ENCODE results near the gene CYBA.

The CYBA gene

DNA sequence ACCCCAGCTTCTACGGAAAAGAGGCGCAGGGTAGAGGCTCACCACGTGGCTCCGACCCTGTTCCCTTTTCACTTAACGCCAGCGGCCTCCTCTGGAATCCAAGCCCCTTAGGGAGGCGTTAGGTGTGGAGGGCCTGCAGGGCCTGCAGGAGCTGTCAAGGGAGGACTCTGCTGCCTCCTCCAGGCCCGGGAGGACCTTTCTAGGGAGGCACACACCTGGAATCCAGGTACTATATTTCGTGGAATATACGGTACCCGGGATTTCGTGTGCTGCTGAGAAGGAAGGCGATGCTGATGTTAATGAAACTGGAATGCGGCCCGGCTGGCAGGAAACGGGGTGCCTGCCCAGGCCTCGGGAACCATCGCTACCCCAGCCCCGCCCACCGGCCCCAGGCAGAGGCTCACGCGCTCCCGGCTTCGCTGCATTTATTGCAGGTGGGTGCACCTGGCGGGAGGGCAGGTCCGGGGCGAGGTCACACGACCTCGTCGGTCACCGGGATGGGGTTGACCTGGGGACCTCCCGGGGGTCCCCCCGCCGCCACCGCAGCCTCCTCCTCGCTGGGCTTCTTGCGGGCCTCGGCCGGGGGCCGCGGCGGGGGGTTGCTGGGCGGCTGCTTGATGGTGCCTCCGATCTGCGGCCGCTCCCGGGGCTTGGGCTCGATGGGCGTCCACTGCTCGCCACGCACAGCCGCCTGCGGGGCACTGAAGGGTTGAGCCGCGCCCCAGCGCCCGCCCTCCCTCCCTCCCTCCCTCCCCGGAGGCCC, 7.8 kb downstream of the CYBA start:
- no peak for DNase-seq

DNA sequence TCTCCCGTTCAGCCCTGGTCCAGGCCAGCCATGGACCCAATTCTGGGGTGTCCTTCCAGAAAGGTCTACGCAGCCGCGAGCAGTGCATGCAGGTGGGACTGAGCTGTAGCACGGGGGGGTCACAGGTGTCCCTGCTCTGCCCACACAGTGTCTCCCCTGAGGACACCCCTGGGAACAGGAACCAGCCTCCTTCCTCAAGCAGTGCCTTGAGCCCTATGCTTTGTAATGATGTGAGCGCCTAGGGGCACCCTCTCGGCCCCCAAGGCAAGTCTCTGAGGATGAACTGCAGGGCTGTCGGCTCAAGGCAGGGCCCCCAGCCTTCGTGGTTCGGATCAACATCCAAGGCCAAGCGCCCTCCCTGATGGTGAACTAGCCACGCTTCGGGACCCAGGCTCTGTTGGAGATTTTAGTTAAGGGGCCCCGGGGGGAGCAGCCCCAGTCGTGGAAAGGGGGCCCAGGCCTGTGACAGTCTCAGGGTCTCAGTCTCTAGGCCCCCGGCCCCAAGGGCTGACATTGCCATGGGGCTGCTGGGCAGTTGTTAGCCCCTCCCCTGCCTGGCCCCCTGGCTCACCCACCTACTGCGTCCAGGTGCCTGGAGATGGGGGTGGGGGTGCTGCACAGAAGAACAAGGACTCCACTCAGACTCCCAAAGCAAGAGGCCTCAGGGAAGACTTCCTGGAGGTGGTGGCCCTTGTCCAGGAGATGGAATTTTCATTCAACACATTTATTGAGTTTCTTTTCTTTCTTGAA, 10.2 kb downstream of the CYBA start:
- DNase-seq = no peak

DNA sequence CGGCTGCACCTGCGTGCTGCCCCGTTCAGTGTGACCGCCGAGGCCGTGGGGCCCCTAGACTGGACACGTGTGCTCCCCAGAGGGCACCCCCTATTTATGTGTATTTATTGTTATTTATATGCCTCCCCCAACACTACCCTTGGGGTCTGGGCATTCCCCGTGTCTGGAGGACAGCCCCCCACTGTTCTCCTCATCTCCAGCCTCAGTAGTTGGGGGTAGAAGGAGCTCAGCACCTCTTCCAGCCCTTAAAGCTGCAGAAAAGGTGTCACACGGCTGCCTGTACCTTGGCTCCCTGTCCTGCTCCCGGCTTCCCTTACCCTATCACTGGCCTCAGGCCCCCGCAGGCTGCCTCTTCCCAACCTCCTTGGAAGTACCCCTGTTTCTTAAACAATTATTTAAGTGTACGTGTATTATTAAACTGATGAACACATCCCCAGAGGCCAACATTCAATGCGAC, 10.8 kb downstream of the CYBA start:
- DNase-seq = no peak

DNA sequence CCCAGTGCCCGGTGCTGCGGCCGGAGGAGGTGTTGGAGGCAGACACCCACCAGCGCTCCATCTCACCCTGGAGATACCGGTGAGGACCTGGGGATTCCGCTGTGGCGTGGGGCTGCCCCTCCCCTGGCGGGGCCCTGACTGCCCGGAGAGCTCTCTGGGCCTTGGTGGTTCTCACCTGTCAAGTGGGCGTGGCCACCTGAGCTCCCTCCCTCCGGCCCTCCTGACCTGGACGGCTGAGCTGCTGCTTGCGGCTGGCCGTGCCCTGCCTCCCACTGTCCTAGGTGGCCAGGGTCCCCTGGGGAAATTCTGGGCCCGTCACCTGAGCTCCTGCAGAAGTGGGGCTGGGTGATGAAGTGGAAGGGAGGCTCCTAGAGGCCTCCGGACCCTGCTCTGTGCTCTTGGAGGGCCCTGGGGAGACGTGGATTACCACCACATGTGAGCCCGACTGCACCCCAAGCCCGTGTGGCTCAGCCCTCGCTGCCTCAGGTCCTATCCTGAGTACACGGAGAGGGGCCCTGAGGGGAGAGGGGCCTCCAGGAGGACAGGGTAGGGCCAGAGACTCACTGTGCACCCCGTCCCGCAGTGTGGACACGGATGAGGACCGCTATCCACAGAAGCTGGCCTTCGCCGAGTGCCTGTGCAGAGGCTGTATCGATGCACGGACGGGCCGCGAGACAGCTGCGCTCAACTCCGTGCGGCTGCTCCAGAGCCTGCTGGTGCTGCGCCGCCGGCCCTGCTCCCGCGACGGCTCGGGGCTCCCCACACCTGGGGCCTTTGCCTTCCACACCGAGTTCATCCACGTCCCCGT, 11.4 kb downstream of the CYBA start:
- no peak for DNase-seq

DNA sequence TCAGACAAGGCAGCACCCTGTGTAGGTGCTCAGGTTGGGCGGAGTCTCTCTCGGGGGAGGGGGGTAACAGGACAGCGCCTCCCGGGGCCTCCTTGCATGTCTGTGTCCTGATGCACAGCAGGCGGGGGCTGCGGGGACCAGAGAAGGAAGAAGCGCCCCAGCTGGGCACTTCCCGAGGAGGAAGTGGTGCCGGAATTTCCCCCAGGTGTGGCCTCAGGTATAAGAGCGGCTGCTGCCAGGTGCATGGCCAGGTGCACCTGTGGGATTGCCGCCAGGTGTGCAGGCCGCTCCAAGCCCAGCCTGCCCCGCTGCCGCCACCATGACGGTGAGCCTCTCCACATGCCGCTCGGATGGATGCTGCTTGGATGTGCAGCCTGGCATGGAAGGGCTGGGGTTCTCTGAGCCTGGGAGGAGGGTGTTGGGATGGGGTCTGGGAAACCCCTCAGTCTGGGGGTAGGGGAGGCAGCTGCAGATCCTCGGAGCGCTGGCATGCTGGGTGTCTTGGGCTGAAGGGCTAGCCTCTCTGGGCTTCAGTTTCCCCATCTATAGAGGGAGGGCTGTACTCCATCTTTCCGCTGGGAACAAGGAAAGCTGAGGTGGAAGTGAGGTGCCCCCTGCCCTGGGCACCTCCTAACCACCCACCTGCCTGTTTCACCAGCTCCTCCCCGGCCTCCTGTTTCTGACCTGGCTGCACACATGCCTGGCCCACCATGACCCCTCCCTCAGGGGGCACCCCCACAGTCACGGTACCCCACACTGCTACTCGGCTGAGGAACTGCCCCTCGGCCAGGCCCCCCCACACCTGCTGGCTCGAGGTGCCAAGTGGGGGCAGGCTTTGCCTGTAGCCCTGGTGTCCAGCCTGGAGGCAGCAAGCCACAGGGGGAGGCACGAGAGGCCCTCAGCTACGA, 12.3 kb downstream of the CYBA start, which contains the start of gene IL17C:
Gene IL17C (plus strand): TSS at position 250 of the 908 bp plus-strand sequence. CDS start 70 bp downstream, at position 320.
- DNase-seq = no peak

GRCh38 chr16:88636488-88637265, 14.2 kb downstream of the CYBA start:
- no peak for DNase-seq

DNA sequence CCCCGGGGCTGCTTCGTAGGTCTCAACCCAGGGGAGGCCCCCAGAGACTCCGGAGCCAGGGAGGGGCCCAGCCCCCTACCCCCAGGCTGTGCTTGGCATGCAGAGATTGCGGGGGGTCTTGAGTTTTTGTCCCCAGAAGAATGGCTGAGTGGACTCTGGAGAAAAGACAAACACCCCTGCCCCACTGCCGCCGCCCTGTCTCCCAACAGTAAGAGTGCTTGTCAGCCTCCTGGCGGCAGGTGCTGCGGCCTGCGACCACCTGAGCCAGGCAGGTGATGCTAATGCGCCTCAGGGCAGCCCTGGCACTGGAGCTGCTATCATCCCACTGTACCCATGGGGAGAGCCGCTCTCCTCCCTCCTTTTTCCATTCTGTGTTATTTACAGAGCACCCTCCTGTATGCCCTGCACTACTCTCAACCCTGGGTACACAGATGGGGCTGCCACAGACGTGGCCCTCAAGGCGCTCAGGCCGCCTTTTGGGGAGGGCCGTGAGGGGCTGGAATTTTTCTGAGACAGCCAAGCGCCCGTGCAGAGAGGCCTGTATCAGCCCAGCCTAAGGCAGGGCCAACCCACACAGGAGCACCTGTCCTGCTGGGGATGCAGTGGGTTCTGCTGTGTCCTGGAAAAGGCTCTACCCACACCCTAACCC, 15.1 kb downstream of the CYBA start:
- DNase-seq = no peak

- DNase-seq = no peak
These were observed 15.7 kb downstream of the CYBA start for GRCh38 chr16:88634994-88635670.

DNA sequence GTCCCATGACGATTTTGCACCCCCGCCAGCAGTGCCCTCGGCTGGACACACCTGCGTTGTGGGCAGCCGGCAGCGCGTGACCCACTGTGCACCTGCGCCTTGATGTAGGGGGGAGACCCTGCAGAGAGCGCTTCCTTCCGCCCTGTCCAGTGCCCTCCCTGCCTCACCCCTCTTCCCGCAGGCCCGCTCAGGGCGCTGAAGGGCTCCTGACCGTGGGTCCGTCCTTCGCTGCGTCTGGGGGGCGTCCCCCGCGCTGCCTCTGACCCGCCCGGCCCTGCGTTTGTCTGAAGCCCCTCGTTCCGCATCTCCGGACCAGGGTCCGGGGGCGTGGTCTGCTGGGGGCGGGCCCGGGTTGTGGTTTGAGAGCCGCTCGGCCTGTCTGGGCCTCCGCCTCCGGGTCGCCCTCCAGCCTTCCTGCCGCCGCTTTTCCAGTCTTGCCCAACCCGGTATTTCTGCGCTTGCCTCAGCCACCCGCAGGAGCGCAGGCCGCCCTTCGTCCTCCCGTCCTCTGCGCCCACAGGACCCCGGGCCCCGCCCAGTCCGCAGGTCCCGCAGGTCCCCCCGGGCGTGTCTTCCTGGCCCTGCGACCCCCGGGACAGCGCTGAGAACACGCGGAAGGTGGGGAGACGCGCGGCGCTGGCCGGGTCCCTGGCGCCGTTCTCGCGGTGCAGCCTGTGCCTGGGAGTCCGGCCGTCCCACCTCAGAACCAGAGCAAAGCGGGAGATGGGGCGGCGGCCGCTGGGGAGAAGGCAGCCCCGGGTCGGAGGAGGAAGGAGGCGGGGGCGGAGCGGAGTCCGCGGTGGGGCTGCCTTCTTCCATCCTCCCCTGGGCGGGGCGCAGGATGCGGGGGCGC, 16.5 kb downstream of the CYBA start:
- peak; percentile 85 for DNase-seq

DNA sequence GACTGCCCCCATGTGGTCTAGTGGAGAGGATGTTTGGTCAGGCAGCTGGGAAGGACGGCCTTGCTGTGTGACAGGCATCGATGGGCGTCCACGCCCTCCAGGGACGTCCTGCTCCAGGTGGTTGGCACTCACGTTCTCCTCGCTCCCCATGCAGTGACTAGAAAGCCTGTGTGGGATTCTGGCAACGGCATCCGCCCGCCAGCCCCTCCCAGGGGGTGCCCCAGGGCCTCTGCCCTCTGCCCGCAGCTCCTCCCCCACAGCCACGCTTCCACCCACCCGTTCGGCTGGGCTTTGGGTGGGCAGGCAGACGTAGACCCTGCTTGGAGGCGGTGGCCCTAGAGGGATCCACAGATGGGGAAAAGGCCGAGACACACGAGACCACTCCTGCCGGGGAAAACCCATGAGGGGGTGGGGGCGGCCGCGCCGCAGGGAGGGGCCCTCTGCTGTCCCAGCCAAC, 17.1 kb downstream of the CYBA start:
- DNase-seq = peak; percentile 83

DNA sequence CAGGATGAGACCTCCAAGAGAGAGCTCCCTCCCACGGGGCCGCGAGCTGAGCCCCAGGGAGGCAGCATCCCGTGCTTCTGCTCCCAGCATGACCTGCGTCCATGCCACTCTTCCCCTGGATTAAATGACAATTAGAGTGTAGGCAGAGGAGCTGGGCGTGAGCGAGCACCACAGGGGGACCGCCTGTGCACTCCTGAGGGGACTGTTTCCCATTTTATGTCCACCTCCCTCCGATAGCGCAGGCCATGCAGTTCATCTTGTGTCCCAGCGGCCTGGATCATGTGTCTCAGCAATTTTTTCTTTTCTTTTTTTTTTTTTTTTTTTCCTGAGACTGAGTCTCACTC, 18.3 kb downstream of the CYBA start:
- DNase-seq = no peak

- no peak for DNase-seq
These were observed 18.8 kb downstream of the CYBA start for GRCh38 chr16:88631920-88632586.

DNA sequence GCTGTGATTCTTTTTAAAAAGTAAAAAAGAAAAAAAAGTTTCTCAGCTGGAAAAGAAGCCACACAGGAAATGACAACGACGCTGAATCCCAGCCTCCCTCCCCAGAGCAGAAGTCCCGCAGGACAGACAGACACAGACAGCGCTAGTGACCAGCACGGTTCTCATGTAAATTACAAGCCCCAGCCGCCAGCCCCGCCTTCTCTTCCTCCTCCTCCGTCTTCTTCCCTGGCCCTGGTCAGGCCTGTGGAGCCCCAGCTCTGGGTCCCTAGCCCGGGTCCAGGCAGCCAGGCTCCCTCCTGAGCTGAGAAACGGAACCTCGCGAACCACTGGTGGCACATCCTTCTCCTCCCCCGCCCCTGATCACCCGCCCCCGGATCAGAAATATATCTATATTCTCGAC, 19.5 kb downstream of the CYBA start:
- DNase-seq = no peak

GRCh38 chr16:88630941-88631340, 19.9 kb downstream of the CYBA start:
- DNase-seq = no peak

GRCh38 chr16:88630433-88630832, 20.4 kb downstream of the CYBA start:
- no peak for DNase-seq

GRCh38 chr16:88629835-88630234, 21.0 kb downstream of the CYBA start:
- DNase-seq = no peak

- no peak for DNase-seq
These were observed 22.3 kb downstream of the CYBA start for GRCh38 chr16:88628512-88628974.

Data from activated effector memory CD4-positive, alpha-beta T cell treated with anti-CD3 and anti-CD28 coated beads, Interleukin-2, amount 50 U/mL, for 16 hours (primary cell).